ENCODE data around the gene HCK. TPM values are rescaled to one million over a fixed set of nuclear protein-coding genes. Genes with fewer than 3 reads are reported as not detected.
A peak's percentile ranks its signal among the peaks of the same experiment; 100 is the strongest.

The HCK gene
- total RNA-seq, 1 donor, result 0.36 TPM

DNA sequence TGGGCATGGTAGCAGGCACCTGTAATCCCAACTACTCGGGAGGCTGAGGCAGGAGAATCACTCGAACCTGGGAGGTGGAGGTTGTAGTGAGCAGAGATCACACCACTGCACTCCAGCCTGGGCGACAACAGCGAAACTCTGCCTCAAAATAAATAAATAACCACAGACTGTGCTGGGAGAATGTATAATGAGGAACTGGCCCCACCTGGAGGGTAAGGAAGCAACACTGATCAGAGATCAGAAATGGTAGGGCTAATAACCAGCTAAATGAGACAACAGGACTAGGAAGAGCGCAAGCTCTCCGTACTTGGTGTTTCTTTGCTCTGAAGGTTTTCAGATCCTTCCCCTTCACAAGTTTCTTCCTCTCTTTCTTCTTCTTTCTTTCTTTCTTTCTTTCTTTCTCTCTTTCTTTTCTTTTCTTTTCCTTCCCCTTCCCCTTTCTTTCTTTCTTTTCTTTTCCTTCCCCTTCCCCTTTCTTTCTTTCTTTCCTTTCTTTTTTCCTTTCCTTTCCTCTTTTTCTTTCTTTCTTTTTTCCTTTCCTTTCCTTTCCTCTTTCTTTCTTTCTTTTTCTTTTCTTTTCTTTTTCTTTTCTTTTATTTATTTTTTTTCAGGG lies 27.3 kb upstream of the HCK start:
- Histone ChIP-seq H3K4me3 (ENCODE audit: insufficient read depth, low read length) (no peak overlapping the region), H3K36me3 (ENCODE audit: insufficient read depth, low read length) (no peaks in the 10 kb centered on the region), H2AFZ (ENCODE audit: low read length) (no peak overlapping the region), H3K79me2 (ENCODE audit: insufficient read depth, low read length) (no peaks in the 10 kb centered on the region), H3K27ac (ENCODE audit: low read depth, low read length) (no peak overlapping the region), H3K4me1 (ENCODE audit: insufficient read depth, low read length) (no peaks in the 10 kb centered on the region), H3K9me3 (ENCODE audit: low read depth, low read length) (no peaks in the 10 kb centered on the region), H3K27me3 (ENCODE audit: insufficient read depth, low read length) (peaks cover 48% of the 10 kb centered on the region), H3K4me2 (ENCODE audit: insufficient read depth, low read length) (no peak overlapping the region), H4K20me1 (ENCODE audit: insufficient read depth, low read length) (no peaks in the 10 kb centered on the region)
- DNase-seq (ENCODE audit: insufficient read length, low spot score, missing footprints), result no peak
- TF ChIP-seq CTCF (IDR thresholded peaks at IDR 0.05; ENCODE audit: extremely low read depth, low read depth, low read length), result no peak

- H3K9me3 ChIP-seq (ENCODE audit: low read depth, low read length), result no peaks in the 10 kb centered on the region
- H2AFZ ChIP-seq (ENCODE audit: low read length), result no peak overlapping the region
- no peak for DNase-seq (ENCODE audit: insufficient read length, low spot score, missing footprints)
- no peak overlapping the region for H3K4me2 ChIP-seq (ENCODE audit: insufficient read depth, low read length)
- no peaks in the 10 kb centered on the region for H3K36me3 ChIP-seq (ENCODE audit: insufficient read depth, low read length)
- peaks cover 36% of the 10 kb centered on the region for H3K27me3 ChIP-seq (ENCODE audit: insufficient read depth, low read length)
- H3K4me1 ChIP-seq (ENCODE audit: insufficient read depth, low read length), result peaks cover 2% of the 10 kb centered on the region
- H3K27ac ChIP-seq (ENCODE audit: low read depth, low read length), result no peak overlapping the region
- TF ChIP-seq CTCF (IDR thresholded peaks at IDR 0.05; ENCODE audit: extremely low read depth, low read depth, low read length), result no peak
- H3K79me2 ChIP-seq (ENCODE audit: insufficient read depth, low read length), result no peaks in the 10 kb centered on the region
- no peaks in the 10 kb centered on the region for H4K20me1 ChIP-seq (ENCODE audit: insufficient read depth, low read length)
- no peak overlapping the region for H3K4me3 ChIP-seq (ENCODE audit: insufficient read depth, low read length)
Observed at GRCh38 chr20:32027643-32028042, 24.4 kb upstream of the HCK start.

- Histone ChIP-seq H3K36me3 (ENCODE audit: insufficient read depth, low read length) (no peaks in the 10 kb centered on the region), H4K20me1 (ENCODE audit: insufficient read depth, low read length) (no peaks in the 10 kb centered on the region), H2AFZ (ENCODE audit: low read length) (no peak overlapping the region), H3K4me1 (ENCODE audit: insufficient read depth, low read length) (peaks cover 2% of the 10 kb centered on the region), H3K9me3 (ENCODE audit: low read depth, low read length) (no peaks in the 10 kb centered on the region), H3K79me2 (ENCODE audit: insufficient read depth, low read length) (no peaks in the 10 kb centered on the region), H3K4me2 (ENCODE audit: insufficient read depth, low read length) (no peak overlapping the region), H3K27me3 (ENCODE audit: insufficient read depth, low read length) (peaks cover 40% of the 10 kb centered on the region), H3K4me3 (ENCODE audit: insufficient read depth, low read length) (no peak overlapping the region), H3K27ac (ENCODE audit: low read depth, low read length) (no peak overlapping the region)
- DNase-seq (ENCODE audit: insufficient read length, low spot score, missing footprints), result peak; percentile 11
- TF ChIP-seq CTCF (IDR thresholded peaks at IDR 0.05; ENCODE audit: extremely low read depth, low read depth, low read length), result no peak
Observed at GRCh38 chr20:32028647-32029372, 23.2 kb upstream of the HCK start.

GRCh38 chr20:32029561-32029960 lies 22.5 kb upstream of the HCK start:
- Histone ChIP-seq H3K36me3 (ENCODE audit: insufficient read depth, low read length) (no peaks in the 10 kb centered on the region), H4K20me1 (ENCODE audit: insufficient read depth, low read length) (no peaks in the 10 kb centered on the region), H3K27me3 (ENCODE audit: insufficient read depth, low read length) (peaks cover 47% of the 10 kb centered on the region), H3K27ac (ENCODE audit: low read depth, low read length) (no peak overlapping the region), H3K9me3 (ENCODE audit: low read depth, low read length) (no peaks in the 10 kb centered on the region), H3K4me3 (ENCODE audit: insufficient read depth, low read length) (no peak overlapping the region), H3K4me2 (ENCODE audit: insufficient read depth, low read length) (no peak overlapping the region), H3K4me1 (ENCODE audit: insufficient read depth, low read length) (peaks cover 2% of the 10 kb centered on the region), H3K79me2 (ENCODE audit: insufficient read depth, low read length) (no peaks in the 10 kb centered on the region), H2AFZ (ENCODE audit: low read length) (no peak overlapping the region)
- DNase-seq (ENCODE audit: insufficient read length, low spot score, missing footprints), result no peak
- no peak for TF ChIP-seq CTCF (IDR thresholded peaks at IDR 0.05; ENCODE audit: extremely low read depth, low read depth, low read length)
